PFSK-1 (cell line): ENCODE measurements around the gene ZC3H12C.

Source experiments
- FOXP2 ChIP-seq: optimal IDR thresholded peaks from 2 replicates; pipeline ENCODE3; 2011; ENCODE audit warnings: borderline replicate concordance, control low read depth, inconsistent platforms; ENCODE audit not compliant: insufficient read depth; ENCODE audit errors: extremely low read length, extremely low read depth
- POLR2AphosphoS5 ChIP-seq: IDR thresholded peaks from 2 replicates; pipeline ENCODE4 v1.6.1; 2012; ENCODE audit warnings: low read depth, mild to moderate bottlenecking, control low read depth, low read length, moderate library complexity
- SIN3A ChIP-seq: IDR thresholded peaks from 2 replicates; pipeline ENCODE4 v1.6.1; 2012; ENCODE audit warnings: mild to moderate bottlenecking, low read length, moderate library complexity, borderline replicate concordance; ENCODE audit not compliant: insufficient read depth
- TAF1 ChIP-seq: IDR thresholded peaks from 2 replicates; pipeline ENCODE4 v1.6.1; 2012; ENCODE audit warnings: low read length, control low read depth, borderline replicate concordance; ENCODE audit not compliant: insufficient read depth
- TF ChIP-seq, protein P1 (sequence below), 2 experiments: IDR thresholded peaks; 2 replicates each; pipeline versions ENCODE4 v1.6.1 to v1.8.0; 2011 to 2012; ENCODE audit warnings: low read depth in 2 of 2, low read length in 2 of 2, control low read depth in 1 of 2, inconsistent platforms in 1 of 2, mild to moderate bottlenecking in 1 of 2, moderate library complexity in 1 of 2; ENCODE audit not compliant: insufficient read depth in 1 of 2

ZC3H12C gene

DNA sequence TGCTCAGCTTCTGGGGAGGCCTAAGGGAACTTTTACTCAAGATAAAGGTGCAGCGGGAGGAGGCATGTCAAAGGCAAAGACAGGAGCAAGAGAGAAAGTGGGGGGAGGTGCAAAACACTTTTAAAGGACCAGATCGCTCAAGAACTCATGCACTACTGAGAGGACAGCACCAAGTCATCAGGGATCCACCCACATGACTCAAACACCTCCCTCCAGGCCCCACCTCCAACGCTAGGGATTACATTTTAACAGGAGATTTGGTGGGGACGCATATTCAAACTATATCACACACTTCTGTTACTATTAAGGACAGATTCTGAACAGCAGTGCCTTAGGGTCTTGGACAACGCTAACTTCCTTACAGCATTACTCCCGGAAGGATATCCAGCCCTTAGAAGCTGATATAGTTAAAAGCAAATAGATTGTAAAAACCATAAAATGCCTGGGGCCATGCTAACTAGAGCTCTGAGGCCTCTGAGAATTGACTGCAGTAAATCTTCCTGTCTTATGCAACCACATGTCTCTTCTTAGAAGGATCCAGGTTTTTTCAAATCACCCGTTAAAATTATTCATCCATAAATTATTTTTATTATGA lies 16.7 kb upstream of the ZC3H12C start:
- TF ChIP-seq, protein P1, sequence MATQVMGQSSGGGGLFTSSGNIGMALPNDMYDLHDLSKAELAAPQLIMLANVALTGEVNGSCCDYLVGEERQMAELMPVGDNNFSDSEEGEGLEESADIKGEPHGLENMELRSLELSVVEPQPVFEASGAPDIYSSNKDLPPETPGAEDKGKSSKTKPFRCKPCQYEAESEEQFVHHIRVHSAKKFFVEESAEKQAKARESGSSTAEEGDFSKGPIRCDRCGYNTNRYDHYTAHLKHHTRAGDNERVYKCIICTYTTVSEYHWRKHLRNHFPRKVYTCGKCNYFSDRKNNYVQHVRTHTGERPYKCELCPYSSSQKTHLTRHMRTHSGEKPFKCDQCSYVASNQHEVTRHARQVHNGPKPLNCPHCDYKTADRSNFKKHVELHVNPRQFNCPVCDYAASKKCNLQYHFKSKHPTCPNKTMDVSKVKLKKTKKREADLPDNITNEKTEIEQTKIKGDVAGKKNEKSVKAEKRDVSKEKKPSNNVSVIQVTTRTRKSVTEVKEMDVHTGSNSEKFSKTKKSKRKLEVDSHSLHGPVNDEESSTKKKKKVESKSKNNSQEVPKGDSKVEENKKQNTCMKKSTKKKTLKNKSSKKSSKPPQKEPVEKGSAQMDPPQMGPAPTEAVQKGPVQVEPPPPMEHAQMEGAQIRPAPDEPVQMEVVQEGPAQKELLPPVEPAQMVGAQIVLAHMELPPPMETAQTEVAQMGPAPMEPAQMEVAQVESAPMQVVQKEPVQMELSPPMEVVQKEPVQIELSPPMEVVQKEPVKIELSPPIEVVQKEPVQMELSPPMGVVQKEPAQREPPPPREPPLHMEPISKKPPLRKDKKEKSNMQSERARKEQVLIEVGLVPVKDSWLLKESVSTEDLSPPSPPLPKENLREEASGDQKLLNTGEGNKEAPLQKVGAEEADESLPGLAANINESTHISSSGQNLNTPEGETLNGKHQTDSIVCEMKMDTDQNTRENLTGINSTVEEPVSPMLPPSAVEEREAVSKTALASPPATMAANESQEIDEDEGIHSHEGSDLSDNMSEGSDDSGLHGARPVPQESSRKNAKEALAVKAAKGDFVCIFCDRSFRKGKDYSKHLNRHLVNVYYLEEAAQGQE (IDR thresholded peaks at IDR 0.05; ENCODE audit: insufficient read depth in 1 of 2, low read depth in 2 of 2, low read length in 2 of 2) = no peak

DNA sequence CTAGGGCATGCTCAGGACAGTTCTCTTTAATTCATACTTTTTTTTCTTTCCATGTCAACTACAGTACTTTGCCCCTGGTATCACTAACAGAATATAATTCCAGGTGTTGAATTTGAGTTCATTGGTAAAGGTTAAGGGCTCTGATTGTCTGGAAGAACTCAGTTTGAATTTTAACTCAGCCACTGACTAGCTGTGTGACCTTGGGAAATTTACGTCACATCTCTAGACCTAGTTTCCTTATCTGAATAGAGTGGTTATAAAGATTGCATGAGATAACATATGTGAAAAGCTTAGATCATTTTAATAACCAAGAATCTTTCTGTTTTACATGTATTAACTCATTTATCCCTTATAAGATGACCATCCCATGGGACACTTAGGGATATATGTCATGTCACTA lies 15.8 kb upstream of the ZC3H12C start:
- TF ChIP-seq POLR2AphosphoS5 (no peak), TAF1 (no peak)

DNA sequence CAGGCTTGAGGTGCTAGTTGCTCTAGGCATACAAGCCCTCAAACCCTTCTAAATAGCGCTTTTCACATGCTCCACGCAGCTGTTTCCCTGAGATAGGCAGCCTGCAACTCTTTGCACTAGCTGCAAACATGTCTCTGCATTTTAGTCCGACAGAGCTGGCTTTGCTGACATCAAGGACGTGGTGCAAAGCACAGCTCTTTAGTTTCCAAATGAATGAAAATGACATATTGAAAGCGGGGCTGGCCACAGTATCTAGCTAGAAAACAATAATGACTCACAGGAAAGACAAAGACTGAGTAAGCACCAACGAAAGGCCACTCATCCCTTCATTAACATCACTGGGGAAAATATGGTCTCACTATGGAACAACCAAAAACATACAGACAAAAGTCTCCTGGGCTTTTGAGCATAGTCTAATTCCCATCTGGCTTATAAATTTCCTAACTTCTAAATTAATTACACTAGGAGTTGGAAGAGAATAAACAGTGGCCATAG lies 15.3 kb upstream of the ZC3H12C start:
- TF ChIP-seq, protein P1 (IDR thresholded peaks at IDR 0.05; ENCODE audit: insufficient read depth in 1 of 2, low read depth in 2 of 2, low read length in 2 of 2) = no peak

DNA sequence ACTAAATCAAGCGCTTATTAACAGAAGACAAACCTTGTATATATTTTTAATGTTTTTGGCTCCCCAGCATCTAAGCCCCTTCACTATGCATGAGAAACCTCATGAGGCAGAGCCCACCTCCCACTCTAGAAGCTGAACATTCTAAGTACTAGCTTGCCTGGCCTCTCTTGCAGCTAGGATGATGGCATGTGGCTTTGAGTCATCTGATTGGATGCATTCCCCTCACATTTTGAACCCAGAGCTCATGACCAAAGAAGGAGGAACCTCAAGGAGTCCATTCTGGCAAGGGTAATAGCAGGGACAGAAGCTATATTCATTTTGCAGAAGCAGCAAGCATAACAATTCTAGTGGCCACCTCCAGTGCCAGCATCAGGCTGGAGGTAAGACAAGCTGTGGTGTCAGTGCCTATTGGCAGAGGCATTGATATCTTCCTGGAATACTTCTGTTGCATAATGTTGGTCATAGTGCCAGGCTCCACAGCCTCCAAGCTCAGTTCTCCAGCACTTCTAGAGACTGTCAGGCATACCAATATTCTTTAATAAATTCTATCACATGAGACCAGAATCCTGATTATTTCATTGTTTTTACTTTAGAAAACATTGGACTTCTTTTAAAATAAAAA lies 14.2 kb upstream of the ZC3H12C start:
- TF ChIP-seq, protein P1 (IDR thresholded peaks at IDR 0.05; ENCODE audit: insufficient read depth in 1 of 2, low read depth in 2 of 2, low read length in 2 of 2) = no peak
- no peak for TF ChIP-seq FOXP2
- TF ChIP-seq POLR2AphosphoS5 = no peak
- no peak for TF ChIP-seq SIN3A
- TF ChIP-seq TAF1 = no peak

DNA sequence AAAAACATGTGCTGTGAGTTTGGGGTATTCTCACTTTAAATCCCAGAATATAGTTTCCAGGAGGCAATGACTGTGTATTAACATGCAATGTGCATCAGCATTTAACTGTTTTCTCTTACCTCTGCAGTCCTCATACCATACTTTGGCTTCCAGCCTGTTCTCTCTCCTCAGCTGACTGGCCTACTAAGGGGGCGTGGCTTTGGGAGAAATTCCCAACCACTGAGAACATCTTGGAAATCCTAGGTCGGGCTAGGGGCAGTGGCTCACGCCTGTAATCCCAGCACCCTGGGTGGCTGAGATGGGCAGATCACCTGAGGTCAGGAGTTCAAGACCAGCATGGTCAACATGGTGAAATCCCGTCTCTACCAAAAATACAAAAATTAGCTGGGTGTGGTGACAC lies 13.5 kb upstream of the ZC3H12C start:
- TF ChIP-seq TAF1 (no peak), SIN3A (no peak), FOXP2 (no peak), POLR2AphosphoS5 (no peak)

DNA sequence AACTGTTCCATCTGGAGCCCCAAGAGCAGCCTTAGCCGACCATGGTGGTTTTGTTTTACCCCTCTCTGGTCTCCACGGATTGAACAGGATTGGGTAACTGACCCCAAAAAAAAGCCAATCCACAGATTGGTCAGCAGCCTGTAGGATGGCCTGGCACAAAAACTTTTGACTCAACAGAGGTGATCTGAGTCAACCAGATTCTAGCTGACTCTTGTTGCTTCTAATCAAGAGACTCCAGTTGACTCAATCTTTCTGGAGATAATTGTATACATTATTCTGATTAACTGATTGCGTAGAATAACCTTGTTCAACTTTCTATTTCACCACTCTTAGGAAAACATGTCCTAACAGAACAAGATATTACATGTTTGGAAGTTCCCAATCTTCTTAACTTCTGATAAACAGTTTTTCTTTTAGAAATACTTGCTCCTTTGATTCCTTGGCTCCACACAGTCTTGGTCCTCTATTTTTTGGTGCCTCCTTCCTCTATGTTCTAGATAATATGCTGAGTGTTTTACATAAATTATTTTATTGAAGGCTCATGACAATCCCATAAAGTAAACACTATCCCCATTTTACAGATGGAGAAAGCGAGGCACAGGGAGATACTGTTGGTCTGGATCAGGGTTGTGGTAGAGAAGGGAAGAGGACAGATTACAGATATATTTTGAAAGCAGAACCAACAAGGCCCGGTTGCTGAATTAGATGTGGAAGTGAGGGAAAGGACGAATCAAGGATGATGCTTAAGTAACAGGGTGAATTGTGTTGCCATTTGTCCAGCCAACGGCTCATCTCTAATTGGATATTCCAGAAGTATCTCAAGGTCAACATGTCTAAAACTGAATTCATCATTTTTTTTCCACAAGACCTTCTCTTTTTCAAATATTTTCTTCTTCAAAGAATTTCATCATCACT lies 11.5 kb upstream of the ZC3H12C start:
- no peak for TF ChIP-seq FOXP2
- no peak for TF ChIP-seq TAF1
- TF ChIP-seq, protein P1 (IDR thresholded peaks at IDR 0.05; ENCODE audit: insufficient read depth in 1 of 2, low read depth in 2 of 2, low read length in 2 of 2) = no peak
- no peak for TF ChIP-seq SIN3A
- TF ChIP-seq POLR2AphosphoS5 = no peak
